Muscle of back (tissue), 11 donors: Measurements from ENCODE around the gene ADM. TPM values are rescaled to one million over a fixed set of nuclear protein-coding genes. Genes with fewer than 3 reads are reported as not detected.

ENCODE experiments used
- DNase-seq, 3 donors: peaks; one replicate each; pipeline versions ENCODE4 v3.0.0 to v3.0.0-alpha.2; 2013
- polyA plus RNA-seq, 10 donors: library from polyadenylated mRNA; unstranded; fragments of 120-200 nt; gene quantifications; one replicate each; pipeline ENCODE4 v1.2.1, GENCODE V29; 2013; ENCODE audit not compliant: insufficient read length in 10 of 10

The ADM gene
- polyA plus RNA-seq, 10 donors: 7.7 to 19.4 (median 9.8) TPM

DNA sequence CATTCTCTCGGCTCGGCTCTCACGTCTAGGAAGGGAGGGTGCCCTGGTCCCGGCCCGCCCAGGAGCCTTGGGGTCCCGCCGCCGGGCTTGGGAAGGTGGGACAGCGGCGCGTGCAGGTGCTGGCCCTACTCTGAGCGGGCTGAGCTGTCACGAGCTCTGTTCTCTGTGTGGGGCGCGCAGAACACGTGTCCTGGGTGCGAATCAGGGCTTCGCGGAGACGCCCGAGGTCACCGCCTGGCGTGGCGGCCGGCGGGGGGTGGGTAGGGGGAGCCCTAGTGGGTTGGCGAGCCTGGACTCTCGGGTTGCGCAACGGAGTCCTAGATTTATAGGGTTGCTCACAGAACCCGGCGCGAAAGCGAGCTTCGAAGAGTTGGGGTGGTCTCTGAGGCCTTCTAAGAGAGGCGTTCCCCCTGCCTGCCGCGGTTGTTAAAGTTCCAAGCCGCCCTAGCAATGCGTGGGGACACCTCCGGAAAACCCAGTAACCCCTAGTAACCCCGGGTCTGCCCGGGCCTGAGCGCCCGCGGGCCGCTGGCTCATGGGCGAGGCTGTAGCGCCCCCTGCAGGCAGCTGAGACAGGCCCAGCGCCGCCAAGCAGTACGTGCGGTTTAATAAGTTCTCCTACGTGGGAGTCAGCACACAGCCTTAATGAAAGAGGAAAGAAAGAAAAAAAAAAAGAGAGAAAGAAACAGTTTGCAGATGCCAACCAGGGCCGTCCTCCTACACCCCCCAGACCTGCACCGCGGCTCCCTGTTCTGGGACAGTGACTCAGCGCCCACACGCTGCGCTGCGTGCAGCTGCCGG is 2.7 kb downstream of the ADM start:
- peak; percentile 90 to 95 (median 90) for DNase-seq

- no peak for DNase-seq
These were observed 3.5 kb downstream of the ADM start for GRCh38 chr11:10308201-10308954.

- peak in 1 of 3 donors; percentile 65 for DNase-seq
These were observed 4.6 kb downstream of the ADM start for GRCh38 chr11:10309163-10310093.

DNA sequence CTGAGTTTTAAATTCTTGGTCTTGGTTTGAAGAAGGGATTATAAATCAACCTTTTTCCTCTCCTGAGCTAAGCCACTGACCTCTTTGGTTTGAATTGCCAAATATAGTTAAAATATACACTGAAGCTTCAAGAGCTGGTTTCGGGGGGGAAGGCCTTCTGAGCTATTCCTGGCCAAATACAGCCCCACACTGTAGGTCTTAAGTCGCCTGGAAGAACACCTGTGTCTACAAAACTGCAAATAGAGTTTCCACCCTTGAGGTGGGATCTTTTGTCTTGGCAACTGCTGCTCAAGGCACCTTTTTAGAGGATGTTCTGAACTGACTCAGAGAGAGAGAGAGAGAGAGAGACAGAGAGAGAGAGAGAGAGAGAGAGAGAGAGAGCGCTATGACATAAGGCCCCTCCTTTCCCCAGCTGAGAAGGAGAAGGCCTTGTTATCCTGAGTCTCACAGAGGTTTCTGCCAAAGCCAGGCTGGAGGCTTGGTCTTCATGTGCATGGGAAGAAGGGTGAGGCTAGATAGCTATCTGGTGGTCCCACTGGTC is 5.5 kb downstream of the ADM start:
- peak in 1 of 3 donors; percentile 74 for DNase-seq

DNA sequence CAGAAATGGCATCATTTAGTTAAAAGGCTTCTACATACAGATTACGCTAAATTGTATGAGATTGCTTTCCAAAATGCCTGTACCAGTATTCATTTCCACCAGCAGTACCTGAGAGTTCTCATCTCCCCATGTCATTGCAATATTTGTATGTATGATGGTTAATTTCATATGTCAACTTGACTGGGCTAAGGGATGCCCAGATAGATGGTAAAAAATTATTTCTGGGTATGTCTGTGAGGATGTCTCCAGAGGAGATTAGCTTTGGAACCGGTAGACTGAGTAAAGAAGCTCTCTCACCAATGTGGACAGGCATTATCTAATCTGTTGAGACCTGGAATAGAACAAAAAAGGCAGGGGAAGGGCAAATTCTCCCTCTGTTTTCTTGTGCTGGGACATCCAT is 6.9 kb downstream of the ADM start:
- no peak for DNase-seq

DNA sequence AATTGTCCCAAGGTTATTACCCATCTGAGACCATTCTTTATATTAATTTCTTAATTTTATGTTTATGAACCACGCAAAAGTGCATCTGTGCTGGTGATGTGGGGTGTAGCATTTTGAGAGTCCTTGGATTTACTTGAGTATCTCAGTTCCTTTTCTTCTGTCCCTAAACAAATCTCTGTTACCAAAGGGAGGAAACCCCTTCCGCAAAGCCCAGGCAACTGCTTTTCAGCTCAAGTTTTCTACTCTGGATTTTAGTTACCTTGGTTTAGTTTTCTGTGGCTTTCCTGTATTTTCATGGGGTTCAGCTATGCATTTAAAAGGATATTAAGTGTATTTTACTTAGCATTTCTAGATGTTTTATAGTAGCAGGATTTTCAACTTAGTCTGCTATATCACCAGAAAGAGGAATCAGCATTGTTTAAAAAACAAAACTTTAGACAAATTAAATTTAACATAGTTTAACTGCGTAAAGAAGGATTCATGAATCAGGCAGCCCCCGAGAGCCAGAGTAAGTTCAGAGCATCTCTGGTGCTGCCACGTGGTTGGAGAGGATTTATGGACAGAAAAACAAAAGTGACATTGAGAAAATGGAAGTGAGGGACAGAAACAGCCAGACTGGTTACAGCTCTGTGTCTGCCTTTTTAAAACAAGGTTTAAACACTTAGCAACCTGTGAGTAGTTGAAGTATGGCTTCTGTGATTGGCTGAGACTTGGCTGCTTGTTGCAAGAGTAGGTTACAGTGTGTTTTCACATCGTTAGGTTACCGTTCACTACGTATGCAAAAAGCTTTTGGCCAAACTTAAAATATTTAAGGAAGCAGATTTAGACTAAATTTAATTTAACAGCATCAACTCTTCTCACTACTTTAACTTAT is 9.6 kb downstream of the ADM start:
- DNase-seq: peak in 1 of 3 donors; percentile 52

GRCh38 chr11:10315083-10315482 is 10.2 kb downstream of the ADM start:
- DNase-seq: no peak

DNA sequence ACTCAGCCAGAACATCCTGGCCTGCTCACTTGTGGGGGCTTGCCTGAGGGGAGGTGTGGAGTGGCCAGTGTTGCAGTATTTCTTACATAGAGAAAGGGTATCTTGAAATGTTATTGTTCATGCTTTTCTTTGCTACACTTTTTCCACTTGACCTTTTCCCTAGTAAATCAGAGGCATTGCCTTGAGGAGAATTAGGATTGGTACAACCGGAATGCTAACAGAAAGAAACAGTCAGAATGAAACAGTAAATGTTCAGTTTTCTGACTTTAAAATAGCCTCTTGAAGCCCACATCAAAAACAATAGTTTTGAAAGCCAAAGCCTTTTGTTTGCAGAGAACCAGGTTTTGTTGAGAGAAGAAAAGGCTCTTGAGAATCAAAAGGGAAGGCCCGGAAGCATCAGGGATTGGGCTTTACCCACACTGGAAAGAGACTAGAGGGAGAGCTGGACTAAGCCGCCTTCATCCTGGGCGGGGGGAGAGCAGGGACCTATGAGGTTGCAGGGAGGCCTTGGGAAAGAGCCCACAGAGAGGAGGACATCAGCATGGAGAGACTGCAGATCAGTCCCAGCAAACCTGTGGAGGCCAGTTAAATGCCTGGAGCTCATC is 12.4 kb downstream of the ADM start:
- no peak for DNase-seq

DNA sequence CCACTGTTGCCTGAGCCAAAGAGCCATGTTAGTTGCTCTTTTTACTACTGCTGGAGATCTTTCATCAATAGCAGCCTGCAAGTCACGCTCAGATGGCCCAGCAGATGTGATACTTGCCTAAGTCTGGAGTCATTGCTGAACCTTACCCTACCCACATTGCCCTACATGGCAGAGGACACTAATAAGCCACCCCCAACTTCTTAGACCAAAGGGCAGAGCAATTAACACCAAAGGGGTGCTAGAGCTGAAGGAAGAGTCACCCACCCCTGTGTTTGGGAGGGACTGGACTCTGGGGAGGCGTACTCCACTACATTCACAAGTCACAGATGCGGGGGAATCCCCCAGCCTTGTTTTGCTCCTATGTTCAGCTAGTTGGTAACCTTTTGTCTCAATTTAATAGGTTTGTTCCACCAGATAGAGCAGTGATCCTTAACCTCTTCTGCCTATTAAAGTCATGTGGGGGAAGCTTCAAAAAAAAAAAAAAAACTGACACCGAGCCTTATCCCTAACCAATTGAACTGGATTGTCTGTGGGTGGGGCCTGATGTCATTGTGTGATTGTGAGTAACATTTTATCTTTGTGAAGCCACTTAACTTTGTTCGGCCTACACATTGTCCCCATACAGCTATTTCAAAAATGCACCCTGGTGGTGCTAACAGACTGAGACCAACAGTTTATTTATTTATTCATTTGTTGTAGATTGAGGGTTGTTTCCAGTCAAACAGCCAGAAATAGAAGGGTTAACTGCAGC is 13.1 kb downstream of the ADM start:
- DNase-seq: no peak

- peak in 1 of 3 donors; percentile 33 for DNase-seq
These were observed 13.6 kb downstream of the ADM start for GRCh38 chr11:10318527-10318802.

GRCh38 chr11:10319702-10320558 is 15.1 kb downstream of the ADM start:
- DNase-seq: no peak

DNA sequence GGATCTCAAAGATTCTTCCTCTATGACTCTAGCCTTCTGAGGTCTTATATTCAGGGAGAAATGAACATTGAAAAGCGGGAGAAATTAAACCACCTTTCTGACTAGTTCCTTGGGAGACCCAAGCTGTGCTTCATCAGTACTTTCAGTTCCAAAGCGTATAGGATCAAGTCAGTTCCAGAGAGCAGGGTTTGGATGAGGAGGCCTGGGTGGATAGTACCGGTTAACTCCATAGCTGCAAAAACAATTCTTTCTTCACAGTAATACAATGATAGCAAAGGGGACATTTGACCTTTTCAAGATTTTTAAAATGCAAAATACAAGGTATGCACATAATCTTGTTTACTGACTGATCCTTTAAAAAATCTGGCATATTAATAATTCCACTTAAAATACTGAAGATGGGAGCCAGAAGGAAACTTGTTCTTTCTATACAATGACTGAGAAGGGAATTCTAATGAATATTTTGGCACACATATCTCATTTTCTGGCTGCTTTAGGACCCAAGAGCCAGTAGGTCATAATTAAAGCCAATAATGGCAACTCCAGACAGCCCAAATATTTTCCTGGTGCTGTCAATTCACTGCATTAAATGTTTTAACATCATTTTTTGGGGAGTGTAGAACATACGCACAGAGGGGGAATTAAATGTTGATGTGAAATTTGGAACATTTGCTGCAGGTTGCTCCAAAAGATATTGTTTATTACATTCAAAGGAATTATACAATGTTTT is 16.0 kb downstream of the ADM start:
- DNase-seq: peak in 2 of 3 donors; percentile 64 to 83

DNA sequence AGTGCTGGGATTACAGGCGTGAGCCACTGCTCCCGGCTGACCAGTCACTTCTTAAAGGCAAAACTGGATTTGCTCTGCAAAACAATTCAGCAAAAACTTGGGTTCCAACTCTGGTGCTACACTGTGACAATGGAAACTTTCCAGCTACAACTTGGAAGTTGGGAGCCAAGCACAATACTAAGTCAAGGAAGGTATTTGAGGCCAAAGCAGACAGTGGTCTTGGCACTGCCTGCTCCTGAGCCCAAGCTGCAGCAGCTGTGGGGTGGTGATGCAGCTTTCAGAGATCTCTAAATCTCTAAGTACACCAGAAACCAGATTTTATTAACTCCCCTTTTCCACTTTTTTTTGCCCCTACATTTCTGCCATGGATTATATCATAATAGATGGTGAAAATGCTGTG is 17.5 kb downstream of the ADM start:
- peak in 2 of 3 donors; percentile 58 to 77 for DNase-seq

- DNase-seq: peak; percentile 84 to 92 (median 88)
These were observed 18.2 kb downstream of the ADM start for GRCh38 chr11:10322830-10323792.

GRCh38 chr11:10323793-10324170 is 18.9 kb downstream of the ADM start:
- no peak for DNase-seq

GRCh38 chr11:10324474-10324873 is 19.6 kb downstream of the ADM start:
- DNase-seq: no peak
